MM.1S (cell line): ENCODE data around the gene HSF4.

Experiments
- CTCF ChIP-seq: fragments of 300-600 bp; sonication (generic); IDR thresholded peaks from 2 replicates; pipeline ENCODE4 v1.5.1; 2016; ENCODE audit warnings: antibody characterized with exemption, low read length, mixed read lengths
- EZH2 ChIP-seq: fragments of 300-600 bp; sonication (generic); optimal IDR thresholded peaks from 2 replicates; pipeline ENCODE3; 2017; ENCODE audit warnings: low read depth, mild to moderate bottlenecking, antibody characterized with exemption, low read length, mixed read lengths
- EZH2phosphoT487 ChIP-seq: fragments of 300-600 bp; sonication (generic); IDR thresholded peaks from 2 replicates; pipeline ENCODE4 v1.6.1; 2018; ENCODE audit warnings: antibody characterized with exemption, low read length

- TF ChIP-seq CTCF (no peak), EZH2phosphoT487 (no peak), EZH2 (no peak)
Measured at GRCh38 chr16:67129422-67129821, 35.1 kb upstream of the HSF4 start.
